Osteoblast (primary cell): Measurements from ENCODE around the gene LTB4R. TPM values are rescaled to one million over a fixed set of nuclear protein-coding genes. Genes with fewer than 3 reads are reported as not detected.

Experiments used
- DNase-seq: peaks from one replicate; pipeline ENCODE4 v3.0.0; 2011; ENCODE audit warnings: low spot score, mixed read lengths; ENCODE audit not compliant: insufficient read length; ENCODE audit errors: missing footprints
- H2AFZ ChIP-seq: 2 replicates; pipeline ENCODE4 v1.6.0; 2011; ENCODE audit warnings: mild to moderate bottlenecking, low read length
- H3K27ac ChIP-seq: 2 replicates; pipeline ENCODE4 v1.5.1; 2011; ENCODE audit warnings: mild to moderate bottlenecking, low read depth, low read length, moderate library complexity
- H3K27me3 ChIP-seq: 2 replicates; pipeline ENCODE4 v1.6.0; 2012; ENCODE audit warnings: mild to moderate bottlenecking, control low read depth, inconsistent platforms, low read length, moderate library complexity; ENCODE audit not compliant: insufficient read depth
- H3K36me3 ChIP-seq: 2 replicates; pipeline ENCODE4 v1.5.1; 2011; ENCODE audit warnings: mild to moderate bottlenecking, low read length, control low read depth, moderate library complexity; ENCODE audit not compliant: insufficient read depth
- H3K4me1 ChIP-seq: 2 replicates; pipeline ENCODE4 v1.5.1; 2011; ENCODE audit warnings: mild to moderate bottlenecking, low read length, control low read depth, moderate library complexity; ENCODE audit not compliant: insufficient read depth
- H3K4me2 ChIP-seq: 2 replicates; pipeline ENCODE4 v1.6.0; 2011; ENCODE audit warnings: mild to moderate bottlenecking, low read length; ENCODE audit not compliant: insufficient read depth
- H3K4me3 ChIP-seq: fragments of 200-600 bp; sonication (generic); 3 replicates; pipeline ENCODE4 v1.5.1; 2012; ENCODE audit warnings: mild to moderate bottlenecking, low read length, inconsistent platforms; ENCODE audit not compliant: insufficient read depth
- H3K79me2 ChIP-seq: 2 replicates; pipeline ENCODE4 v1.6.0; 2012; ENCODE audit warnings: mild to moderate bottlenecking, low read length, control low read depth, inconsistent platforms; ENCODE audit not compliant: insufficient read depth
- H3K9me3 ChIP-seq: 2 replicates; pipeline ENCODE4 v1.5.1; 2011; ENCODE audit warnings: low read depth, low read length, control low read depth
- H4K20me1 ChIP-seq: 2 replicates; pipeline ENCODE4 v1.6.0; 2012; ENCODE audit warnings: mild to moderate bottlenecking, low read length, control low read depth; ENCODE audit not compliant: insufficient read depth
- total RNA-seq: library from RNA; depleted of rRNA; stranded (reverse); fragments of >200 nt; gene quantifications from 2 replicates; pipeline ENCODE4 v1.2.3, GENCODE V29; 2012
- TF ChIP-seq, protein P1 (sequence below): IDR thresholded peaks from 2 replicates; pipeline ENCODE4 v1.5.1; 2011; ENCODE audit warnings: mild to moderate bottlenecking, low read depth, low read length, moderate library complexity; ENCODE audit errors: extremely low read depth

LTB4R gene
- total RNA-seq, 1 donor: 1.8 TPM

DNA sequence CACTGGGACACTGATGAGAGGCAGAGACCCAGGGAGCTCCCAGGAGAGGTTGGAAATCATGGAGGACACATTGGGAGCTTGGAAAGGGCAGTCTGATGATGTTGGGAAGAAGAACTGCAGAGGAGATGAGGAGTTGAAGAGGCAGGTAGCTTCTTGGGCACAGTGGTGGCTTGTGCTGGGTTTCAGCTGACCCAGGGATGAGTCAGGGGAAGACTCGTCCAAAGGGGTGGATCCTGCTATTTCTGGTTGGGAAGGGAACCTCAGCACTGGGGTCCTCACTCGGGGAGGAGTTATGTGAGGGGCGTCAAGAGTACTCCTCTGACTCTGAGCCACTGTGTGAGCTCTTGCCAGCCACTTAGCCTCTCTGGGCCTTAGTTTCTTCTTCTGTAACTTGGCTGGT lies 12.0 kb downstream of the LTB4R start:
- no peak overlapping the region for H2AFZ ChIP-seq
- H3K79me2 ChIP-seq: no peaks in the 10 kb centered on the region
- TF ChIP-seq, protein P1, sequence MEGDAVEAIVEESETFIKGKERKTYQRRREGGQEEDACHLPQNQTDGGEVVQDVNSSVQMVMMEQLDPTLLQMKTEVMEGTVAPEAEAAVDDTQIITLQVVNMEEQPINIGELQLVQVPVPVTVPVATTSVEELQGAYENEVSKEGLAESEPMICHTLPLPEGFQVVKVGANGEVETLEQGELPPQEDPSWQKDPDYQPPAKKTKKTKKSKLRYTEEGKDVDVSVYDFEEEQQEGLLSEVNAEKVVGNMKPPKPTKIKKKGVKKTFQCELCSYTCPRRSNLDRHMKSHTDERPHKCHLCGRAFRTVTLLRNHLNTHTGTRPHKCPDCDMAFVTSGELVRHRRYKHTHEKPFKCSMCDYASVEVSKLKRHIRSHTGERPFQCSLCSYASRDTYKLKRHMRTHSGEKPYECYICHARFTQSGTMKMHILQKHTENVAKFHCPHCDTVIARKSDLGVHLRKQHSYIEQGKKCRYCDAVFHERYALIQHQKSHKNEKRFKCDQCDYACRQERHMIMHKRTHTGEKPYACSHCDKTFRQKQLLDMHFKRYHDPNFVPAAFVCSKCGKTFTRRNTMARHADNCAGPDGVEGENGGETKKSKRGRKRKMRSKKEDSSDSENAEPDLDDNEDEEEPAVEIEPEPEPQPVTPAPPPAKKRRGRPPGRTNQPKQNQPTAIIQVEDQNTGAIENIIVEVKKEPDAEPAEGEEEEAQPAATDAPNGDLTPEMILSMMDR: no peak
- peak; percentile 91 for DNase-seq
- no peaks in the 10 kb centered on the region for H3K9me3 ChIP-seq
- no peak overlapping the region for H3K4me2 ChIP-seq
- H3K4me3 ChIP-seq: no peak overlapping the region
- peaks cover 11% of the 10 kb centered on the region for H3K36me3 ChIP-seq
- H3K27ac ChIP-seq: no peak overlapping the region
- H4K20me1 ChIP-seq: peaks cover 4% of the 10 kb centered on the region
- H3K4me1 ChIP-seq: no peaks in the 10 kb centered on the region
- H3K27me3 ChIP-seq: no peaks in the 10 kb centered on the region

DNA sequence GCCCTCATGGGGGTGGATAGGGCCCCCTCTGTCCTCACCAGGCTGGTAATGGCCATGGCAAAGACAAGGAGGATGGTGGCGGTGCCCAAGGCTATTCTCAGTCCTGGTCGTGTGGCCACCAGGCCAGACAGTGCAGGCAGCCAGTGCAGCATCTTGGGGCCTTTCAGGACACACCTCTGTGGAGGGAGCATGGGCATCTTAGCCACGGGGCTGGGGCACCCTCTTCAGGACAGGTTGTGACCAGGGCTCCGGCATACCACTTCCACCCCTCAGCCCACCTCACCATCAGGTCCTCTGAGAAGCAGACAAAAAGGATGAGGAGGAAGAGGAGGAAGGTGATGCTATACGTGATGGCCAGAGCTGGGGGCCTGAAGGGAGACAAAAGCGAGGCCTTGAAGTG lies 12.7 kb downstream of the LTB4R start:
- peak; percentile 65 for DNase-seq
- Histone ChIP-seq H2AFZ (no peak overlapping the region), H4K20me1 (peaks cover 4% of the 10 kb centered on the region), H3K4me1 (no peaks in the 10 kb centered on the region), H3K79me2 (no peaks in the 10 kb centered on the region), H3K36me3 (peaks cover 11% of the 10 kb centered on the region), H3K27me3 (no peaks in the 10 kb centered on the region), H3K27ac (no peak overlapping the region), H3K9me3 (no peaks in the 10 kb centered on the region), H3K4me2 (no peak overlapping the region), H3K4me3 (no peak overlapping the region)
- TF ChIP-seq, protein P1: no peak

DNA sequence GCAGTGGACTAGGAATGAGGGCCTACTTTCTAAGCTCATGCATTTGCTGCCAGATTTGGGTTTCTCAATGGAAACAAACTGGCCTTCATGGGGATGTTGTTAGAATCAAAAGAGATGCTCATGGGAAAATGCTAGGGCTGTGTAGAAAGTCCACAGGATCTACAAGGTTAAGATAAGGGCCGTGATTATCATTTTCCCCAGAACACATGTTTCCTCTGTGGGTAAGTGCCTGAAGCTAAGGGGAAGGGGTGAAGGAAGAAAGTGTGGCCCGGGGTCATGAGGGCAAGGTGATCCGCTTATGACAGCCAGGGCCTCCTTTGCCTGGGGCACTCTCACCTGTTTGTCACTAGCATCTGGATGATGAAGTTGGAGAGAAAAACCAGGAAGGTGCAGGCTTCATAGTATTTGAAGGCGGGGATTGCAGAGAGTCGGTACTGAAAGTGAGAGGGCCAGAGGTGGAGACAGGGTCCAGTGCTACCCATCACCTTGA lies 13.8 kb downstream of the LTB4R start:
- no peaks in the 10 kb centered on the region for H3K4me1 ChIP-seq
- DNase-seq: no peak
- H3K4me2 ChIP-seq: no peak overlapping the region
- no peaks in the 10 kb centered on the region for H3K9me3 ChIP-seq
- H3K36me3 ChIP-seq: peaks cover 11% of the 10 kb centered on the region
- TF ChIP-seq, protein P1: no peak
- H3K79me2 ChIP-seq: no peaks in the 10 kb centered on the region
- H3K27me3 ChIP-seq: no peaks in the 10 kb centered on the region
- H4K20me1 ChIP-seq: peaks cover 4% of the 10 kb centered on the region
- H2AFZ ChIP-seq: no peak overlapping the region
- H3K27ac ChIP-seq: no peak overlapping the region
- H3K4me3 ChIP-seq: no peak overlapping the region

DNA sequence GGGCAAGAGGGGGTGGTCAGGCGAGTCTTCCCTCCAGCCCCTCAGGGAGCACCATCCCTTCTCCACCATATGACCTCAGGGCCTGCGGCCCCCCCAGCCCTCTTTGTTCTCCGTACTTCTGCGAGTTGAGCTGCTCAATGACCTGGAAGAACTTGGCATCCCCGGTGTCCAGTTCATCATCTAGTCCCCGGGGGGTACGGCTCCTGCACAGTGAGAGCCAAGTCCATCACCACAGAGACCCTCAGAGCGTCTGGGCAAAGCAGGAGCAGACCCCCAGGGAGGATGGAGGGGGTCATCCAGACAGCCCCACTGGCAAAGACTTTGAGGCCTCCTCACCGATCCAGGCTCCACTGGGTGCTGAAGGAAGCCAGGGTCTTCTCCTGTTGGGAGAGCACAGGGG lies 14.7 kb downstream of the LTB4R start:
- no peak overlapping the region for H3K4me2 ChIP-seq
- H2AFZ ChIP-seq: no peak overlapping the region

More for the DNA sequence above, 14.7 kb downstream of the LTB4R start:
- peak; percentile 71 for DNase-seq
- Histone ChIP-seq H3K36me3 (peaks cover 11% of the 10 kb centered on the region), H3K4me1 (no peaks in the 10 kb centered on the region), H3K79me2 (no peaks in the 10 kb centered on the region), H3K27me3 (no peaks in the 10 kb centered on the region), H3K9me3 (no peaks in the 10 kb centered on the region), H3K4me3 (no peak overlapping the region), H3K27ac (no peak overlapping the region), H4K20me1 (peaks cover 4% of the 10 kb centered on the region)
- TF ChIP-seq, protein P1: no peak
